OCI-LY7 (cell line): Measurements from ENCODE around the gene PSKH1.

Source experiments
- CTCF ChIP-seq: fragments of 200-600 bp; sonication (generic); conservative IDR thresholded peaks from 2 replicates; pipeline ENCODE4 v1.5.1; 2014; ENCODE audit warnings: mild to moderate bottlenecking, antibody characterized with exemption, low read length, moderate library complexity, mixed read lengths
- EZH2phosphoT487 ChIP-seq: fragments of 200-600 bp; sonication (generic); IDR thresholded peaks from 2 replicates; pipeline ENCODE4 v1.6.1; 2018; ENCODE audit warnings: low read depth, borderline replicate concordance, mild to moderate bottlenecking, mixed run types, antibody characterized with exemption, low read length, moderate library complexity, mixed read lengths

GRCh38 chr16:67878232-67878631 lies 14.8 kb upstream of the PSKH1 start:
- TF ChIP-seq CTCF (no peak), EZH2phosphoT487 (no peak)
